Brain microvascular endothelial cell (primary cell): ENCODE measurements around the gene LUZP2.

ENCODE experiments used
- DNase-seq: peaks from one replicate; pipeline ENCODE4 v3.0.0-alpha.2; 2020
- H3K27ac ChIP-seq: fragments of 250-450 bp; sonication (Bioruptor Pico); 2 replicates; pipeline ENCODE4 v1.5.1; 2020; ENCODE audit warnings: mild to moderate bottlenecking, moderate library complexity
- H3K27me3 ChIP-seq: fragments of 250-450 bp; sonication (Bioruptor Pico); replicated peaks from 2 replicates; pipeline ENCODE4 v1.5.1; 2020; ENCODE audit warnings: mild to moderate bottlenecking
- H3K36me3 ChIP-seq: fragments of 250-450 bp; sonication (Bioruptor Pico); replicated peaks from 2 replicates; pipeline ENCODE4 v1.5.1; 2020; ENCODE audit warnings: mild to moderate bottlenecking
- H3K4me3 ChIP-seq: 2 replicates; pipeline ENCODE4 v1.5.1; 2011; ENCODE audit warnings: low read depth, mild to moderate bottlenecking, control low read depth, low read length, moderate library complexity
- CTCF ChIP-seq: IDR thresholded peaks from 2 replicates; pipeline ENCODE4 v1.5.1; 2011; ENCODE audit warnings: low read depth, mild to moderate bottlenecking, moderate library complexity, low read length, control low read depth, inconsistent platforms; ENCODE audit errors: missing control alignments
- in situ Hi-C: cut with HindIII; loops from 2 replicates; pipeline ENCODE4 v1.10.0; 2017; ENCODE audit warnings: low sequenced_read_pairs, low pct_ligation_motif_present

The LUZP2 gene

DNA sequence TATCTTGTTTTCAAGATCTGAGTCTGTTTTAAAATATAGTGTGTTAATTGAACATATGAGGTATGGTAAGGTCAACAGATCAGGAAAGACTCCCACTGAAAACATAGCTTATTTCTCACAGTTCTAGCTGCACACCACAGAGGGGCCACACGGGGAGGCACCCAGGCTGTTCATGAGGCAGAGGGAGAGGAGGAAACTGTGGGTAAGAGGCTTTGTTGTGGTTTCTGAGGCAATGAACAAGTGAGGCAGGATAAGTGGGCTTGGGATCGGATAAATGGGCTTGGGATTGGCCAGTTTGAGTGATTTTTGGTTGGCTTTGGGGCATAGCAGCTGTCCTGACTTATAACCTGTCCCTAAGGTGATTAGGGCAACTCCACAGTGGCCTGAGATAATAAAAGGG is 242.1 kb downstream of the LUZP2 start:
- no peak for TF ChIP-seq CTCF
- Histone ChIP-seq H3K27me3 (no peaks in the 10 kb centered on the region), H3K4me3 (no peak overlapping the region), H3K27ac (no peak overlapping the region), H3K36me3 (no peaks in the 10 kb centered on the region)
- DNase-seq, result no peak
- in situ Hi-C loops, result no loop called here

GRCh38 chr11:24739637-24740036 is 242.8 kb downstream of the LUZP2 start:
- no peak overlapping the region for H3K4me3 ChIP-seq
- in situ Hi-C loops, result no loop called here
- H3K36me3 ChIP-seq, result no peaks in the 10 kb centered on the region
- no peak for TF ChIP-seq CTCF
- H3K27me3 ChIP-seq, result no peaks in the 10 kb centered on the region
- no peak overlapping the region for H3K27ac ChIP-seq
- no peak for DNase-seq

DNA sequence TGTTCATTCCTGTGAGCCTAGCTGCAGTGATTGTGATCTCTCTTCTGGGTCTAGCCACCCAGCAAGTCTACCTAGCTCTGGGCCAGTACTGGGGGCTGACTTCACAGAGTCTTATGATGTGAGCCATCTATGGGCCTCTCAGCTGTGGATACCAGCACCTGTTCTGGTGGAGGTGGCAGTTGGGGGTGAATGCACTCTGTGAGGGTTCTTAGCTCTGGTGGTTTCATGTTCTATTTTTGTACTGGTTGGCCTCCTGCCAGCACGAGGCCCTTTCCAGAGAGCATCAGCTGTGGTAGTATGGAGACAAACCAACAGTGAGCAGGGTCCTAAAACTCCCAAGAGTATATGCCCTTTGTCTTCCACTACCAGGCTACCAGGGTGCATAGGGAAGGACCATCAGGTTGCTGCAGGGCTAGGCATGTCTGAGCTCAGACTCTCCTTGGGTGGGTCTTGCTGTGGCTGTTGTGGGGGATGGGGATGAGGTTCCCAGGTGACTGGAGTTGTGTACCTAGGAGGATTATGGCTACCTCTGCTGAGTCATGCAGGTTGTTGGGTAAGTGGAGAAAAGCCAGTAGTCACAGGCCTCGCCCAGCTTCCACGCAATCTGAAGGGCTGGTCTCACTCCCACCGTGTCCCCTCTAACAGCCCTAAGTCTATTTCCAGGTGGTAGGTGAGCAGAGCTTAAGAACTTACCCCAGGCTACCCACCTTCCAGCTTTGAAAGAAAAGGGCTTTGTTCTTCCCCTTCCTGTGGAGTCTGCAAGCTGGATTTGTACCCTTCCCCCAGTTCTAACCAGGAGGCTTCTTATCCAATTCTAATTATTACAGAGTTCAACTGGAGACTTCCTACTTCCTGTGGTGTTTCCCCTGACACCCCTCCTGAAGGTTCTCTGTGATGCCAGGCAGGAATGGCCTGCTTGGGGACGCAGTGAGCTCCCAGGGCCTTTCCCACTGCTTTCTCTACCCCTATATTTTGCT is 250.7 kb downstream of the LUZP2 start:
- no peak for TF ChIP-seq CTCF
- Histone ChIP-seq H3K36me3 (no peaks in the 10 kb centered on the region), H3K4me3 (no peak overlapping the region), H3K27me3 (no peaks in the 10 kb centered on the region), H3K27ac (no peak overlapping the region)
- in situ Hi-C loops, result no loop called here
- DNase-seq, result no peak

- H3K36me3 ChIP-seq, result no peaks in the 10 kb centered on the region
- in situ Hi-C loops, result no loop called here
- no peaks in the 10 kb centered on the region for H3K27me3 ChIP-seq
- no peak for DNase-seq
- H3K27ac ChIP-seq, result no peak overlapping the region
- TF ChIP-seq CTCF, result no peak
- no peak overlapping the region for H3K4me3 ChIP-seq
These were observed 251.4 kb downstream of the LUZP2 start for GRCh38 chr11:24748261-24748660.

- H3K27me3 ChIP-seq, result no peaks in the 10 kb centered on the region
- H3K36me3 ChIP-seq, result no peaks in the 10 kb centered on the region
- no peak overlapping the region for H3K27ac ChIP-seq
- DNase-seq, result no peak
- TF ChIP-seq CTCF, result no peak
- in situ Hi-C loops, result no loop called here
- no peak overlapping the region for H3K4me3 ChIP-seq
These were observed 257.6 kb downstream of the LUZP2 start for GRCh38 chr11:24754406-24754805.
